22Rv1 (cell line): Measurements from ENCODE around the gene SIRT2.

Experiments used
- ZFX ChIP-seq: fragments of 450-650 bp; IDR thresholded peaks from 2 replicates; pipeline ENCODE4 v1.6.1; 2017; ENCODE audit warnings: antibody characterized with exemption, borderline replicate concordance
- TF ChIP-seq, protein P1 (sequence below): fragments of 450-650 bp; IDR thresholded peaks from 2 replicates; pipeline ENCODE4 v1.5.1; 2017; ENCODE audit warnings: mild to moderate bottlenecking

DNA sequence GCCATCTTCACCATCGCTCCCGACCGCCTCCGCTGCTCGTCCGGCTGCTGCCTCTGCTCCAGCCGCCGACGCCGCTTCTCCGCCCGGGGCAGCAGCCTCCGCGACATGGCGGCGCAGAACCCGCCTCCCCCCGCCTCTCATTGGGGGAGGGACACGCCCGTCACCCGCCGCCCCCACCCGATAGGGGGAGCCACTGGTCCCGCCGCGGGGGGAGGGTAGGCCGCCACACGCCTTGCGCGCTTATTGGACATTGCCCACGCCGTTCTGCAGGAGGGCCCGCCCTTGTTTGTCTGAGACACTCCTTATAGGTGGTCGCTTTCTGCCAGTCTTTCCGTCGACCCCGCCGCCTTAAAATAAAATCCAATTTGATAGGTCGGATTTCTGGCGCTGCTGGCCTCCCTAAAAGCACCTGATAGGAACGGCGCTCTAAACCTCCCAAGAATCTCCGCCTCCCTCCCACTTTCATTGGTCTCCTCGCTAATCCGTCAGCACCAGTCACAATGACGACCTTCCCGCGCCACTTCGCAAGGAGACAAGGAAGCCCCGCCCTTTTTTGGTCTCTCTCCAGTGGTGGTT, 49.5 kb downstream of the SIRT2 start, which contains the start of gene HNRNPL:
- TF ChIP-seq, protein P1, sequence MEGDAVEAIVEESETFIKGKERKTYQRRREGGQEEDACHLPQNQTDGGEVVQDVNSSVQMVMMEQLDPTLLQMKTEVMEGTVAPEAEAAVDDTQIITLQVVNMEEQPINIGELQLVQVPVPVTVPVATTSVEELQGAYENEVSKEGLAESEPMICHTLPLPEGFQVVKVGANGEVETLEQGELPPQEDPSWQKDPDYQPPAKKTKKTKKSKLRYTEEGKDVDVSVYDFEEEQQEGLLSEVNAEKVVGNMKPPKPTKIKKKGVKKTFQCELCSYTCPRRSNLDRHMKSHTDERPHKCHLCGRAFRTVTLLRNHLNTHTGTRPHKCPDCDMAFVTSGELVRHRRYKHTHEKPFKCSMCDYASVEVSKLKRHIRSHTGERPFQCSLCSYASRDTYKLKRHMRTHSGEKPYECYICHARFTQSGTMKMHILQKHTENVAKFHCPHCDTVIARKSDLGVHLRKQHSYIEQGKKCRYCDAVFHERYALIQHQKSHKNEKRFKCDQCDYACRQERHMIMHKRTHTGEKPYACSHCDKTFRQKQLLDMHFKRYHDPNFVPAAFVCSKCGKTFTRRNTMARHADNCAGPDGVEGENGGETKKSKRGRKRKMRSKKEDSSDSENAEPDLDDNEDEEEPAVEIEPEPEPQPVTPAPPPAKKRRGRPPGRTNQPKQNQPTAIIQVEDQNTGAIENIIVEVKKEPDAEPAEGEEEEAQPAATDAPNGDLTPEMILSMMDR, result peak; percentile 47
- TF ChIP-seq ZFX, result no peak
